HepG2 (cell line): ENCODE data around the gene CCDC183. TPM values are rescaled to one million over a fixed set of nuclear protein-coding genes. Genes with fewer than 3 reads are reported as not detected.

ENCODE experiments used
- CBX1 ChIP-seq: IDR thresholded peaks from one replicate; pipeline ENCODE4 v1.6.1; 2016; ENCODE audit warnings: antibody characterized with exemption, low read depth
- CBX5 ChIP-seq: sonication (generic); formaldehyde crosslinking; IDR thresholded peaks from 2 replicates; pipeline ENCODE4 v1.4.0; 2020; ENCODE audit warnings: missing genetic modification reagents, borderline replicate concordance
- DNMT3B ChIP-seq: conservative IDR thresholded peaks from 2 replicates; pipeline ENCODE4 v1.6.1; 2016; ENCODE audit warnings: missing biosample characterization, control low read depth
- ESRRA ChIP-seq: sonication (generic); formaldehyde crosslinking; IDR thresholded peaks from 2 replicates; pipeline ENCODE4 v1.5.1; 2020; ENCODE audit warnings: mild to moderate bottlenecking, low read depth, missing genetic modification reagents
- ETV6 ChIP-seq: sonication (generic); formaldehyde crosslinking; conservative IDR thresholded peaks from 2 replicates; pipeline ENCODE4 v1.4.0; 2020; ENCODE audit warnings: missing genetic modification reagents
- HES4 ChIP-seq: sonication (generic); formaldehyde crosslinking; IDR thresholded peaks from 2 replicates; pipeline ENCODE4 v1.9.0; 2021; ENCODE audit warnings: mild to moderate bottlenecking, missing genetic modification reagents, borderline replicate concordance
- KLF15 ChIP-seq: sonication (generic); formaldehyde crosslinking; IDR thresholded peaks from 2 replicates; pipeline ENCODE4 v1.8.1; 2023; ENCODE audit warnings: borderline replicate concordance, mild to moderate bottlenecking, inconsistent platforms, missing genetic modification reagents, mixed read lengths
- MBNL3 ChIP-seq: fragments of 250-450 bp; sonication (Bioruptor Pico); conservative IDR thresholded peaks from 2 replicates; pipeline ENCODE4 v1.8.0; 2022; ENCODE audit warnings: mild to moderate bottlenecking, inconsistent platforms
- MIER2 ChIP-seq: IDR thresholded peaks from 2 replicates; pipeline ENCODE4 v1.6.1; 2016; ENCODE audit warnings: missing biosample characterization, missing genetic modification reagents
- MZF1 ChIP-seq: sonication (generic); formaldehyde crosslinking; IDR thresholded peaks from 2 replicates; pipeline ENCODE4 v1.8.1; 2023; ENCODE audit warnings: mild to moderate bottlenecking, missing genetic modification reagents, borderline replicate concordance
- PBX2 ChIP-seq: IDR thresholded peaks from 2 replicates; pipeline ENCODE4 v1.6.1; 2016; ENCODE audit warnings: control low read depth
- POLR2A ChIP-seq, 2 experiments: IDR thresholded peaks; 2 replicates each; pipeline ENCODE4 v1.6.1; 2011; ENCODE audit warnings: low read depth in 2 of 2, low read length in 2 of 2, mild to moderate bottlenecking in 1 of 2, moderate library complexity in 1 of 2; ENCODE audit not compliant: insufficient read depth in 1 of 2
- SATB2 ChIP-seq: sonication (generic); formaldehyde crosslinking; IDR thresholded peaks from 2 replicates; pipeline ENCODE4 v1.5.0; 2020; ENCODE audit warnings: missing genetic modification reagents
- SMAD1 ChIP-seq: sonication (generic); formaldehyde crosslinking; IDR thresholded peaks from 2 replicates; pipeline ENCODE4 v1.4.0; 2020; ENCODE audit warnings: missing genetic modification reagents, low read depth, mild to moderate bottlenecking, borderline replicate concordance
- SRSF1 ChIP-seq: fragments of 200-400 bp; formaldehyde crosslinking; optimal IDR thresholded peaks from 2 replicates; pipeline ENCODE3; 2017; ENCODE audit warnings: mild to moderate bottlenecking, low read depth, low read length, moderate library complexity
- SRY ChIP-seq: sonication (generic); formaldehyde crosslinking; IDR thresholded peaks from 2 replicates; pipeline ENCODE4 v1.8.0; 2022; ENCODE audit warnings: mild to moderate bottlenecking, missing genetic modification reagents
- SSRP1 ChIP-seq: IDR thresholded peaks from 2 replicates; pipeline ENCODE4 v1.6.1; 2016; ENCODE audit warnings: control low read depth
- SUZ12 ChIP-seq: fragments of 150-350 bp; IDR thresholded peaks from 2 replicates; pipeline ENCODE4 v1.6.1; 2014; ENCODE audit warnings: low read depth, low read length
- SYNCRIP ChIP-seq: fragments of 200-400 bp; formaldehyde crosslinking; IDR thresholded peaks from 2 replicates; pipeline ENCODE4 v1.6.1; 2018; ENCODE audit warnings: mild to moderate bottlenecking, low read depth, low read length; ENCODE audit not compliant: insufficient read depth
- TBP ChIP-seq: sonication (generic); formaldehyde crosslinking; IDR thresholded peaks from 2 replicates; pipeline ENCODE4 v1.5.0; 2020; ENCODE audit warnings: missing genetic modification reagents
- TBX3 ChIP-seq: fragments of 450-650 bp; IDR thresholded peaks from 2 replicates; pipeline ENCODE4 v1.6.1; 2017; ENCODE audit warnings: antibody characterized with exemption, mild to moderate bottlenecking, inconsistent platforms, borderline replicate concordance
- ZFP36L2 ChIP-seq: sonication (generic); formaldehyde crosslinking; IDR thresholded peaks from 2 replicates; pipeline ENCODE4 v1.4.0; 2020; ENCODE audit warnings: missing genetic modification reagents
- ZNF343 ChIP-seq: sonication (generic); formaldehyde crosslinking; IDR thresholded peaks from 2 replicates; pipeline ENCODE4 v1.4.0; 2020; ENCODE audit warnings: mild to moderate bottlenecking, missing genetic modification reagents
- ZNF530 ChIP-seq: sonication (generic); formaldehyde crosslinking; IDR thresholded peaks from 2 replicates; pipeline ENCODE4 v1.5.0; 2020; ENCODE audit warnings: low read depth, mild to moderate bottlenecking, missing genetic modification reagents
- ZNF709 ChIP-seq: sonication (generic); formaldehyde crosslinking; IDR thresholded peaks from 2 replicates; pipeline ENCODE4 v1.5.0; 2020; ENCODE audit warnings: mild to moderate bottlenecking, missing genetic modification reagents
- polyA plus RNA-seq, 8 experiments: library from polyadenylated mRNA; depleted of rRNA in 3 of 8; stranded (reverse) in 7 of 8; unstranded in 1 of 8; fragments of >200 nt; fragmentation: Illumina TruSeq in 4 of 8; extraction: Trizol in 4 of 8; gene quantifications; 2 replicates each; pipeline versions ENCODE4 v1.2.1 to v1.2.3, GENCODE V29; 2011 to 2016; ENCODE audit warnings: low read depth in 4 of 8, missing spikeins in 1 of 8, mixed read lengths in 1 of 8; ENCODE audit not compliant: insufficient read depth in 1 of 8
- total RNA-seq, 5 experiments: library from RNA; depleted of rRNA; stranded (reverse); fragments of >200 nt; fragmentation: Illumina TruSeq; extraction: Trizol; gene quantifications; 2 replicates each; pipeline ENCODE4 v1.2.3, GENCODE V29; 2016; ENCODE audit warnings: low read depth in 1 of 5
- TF ChIP-seq, protein P1 (sequence below): sonication (generic); formaldehyde crosslinking; IDR thresholded peaks from 2 replicates; pipeline ENCODE4 v1.5.0; 2020; ENCODE audit warnings: mild to moderate bottlenecking, missing genetic modification reagents
- TF ChIP-seq, protein P2 (sequence below): IDR thresholded peaks from 2 replicates; pipeline ENCODE4 v1.6.1; 2016
- TF ChIP-seq, protein P3 (sequence below): sonication (generic); formaldehyde crosslinking; IDR thresholded peaks from 2 replicates; pipeline ENCODE4 v1.5.0; 2020; ENCODE audit warnings: missing genetic modification reagents

CCDC183 gene
- total and polyA plus RNA-seq, 2 of the 13 experiments (the other 11 are each of a cell fraction or from before 2014, with no cell fraction given), result 5.0 to 66.4 TPM

DNA sequence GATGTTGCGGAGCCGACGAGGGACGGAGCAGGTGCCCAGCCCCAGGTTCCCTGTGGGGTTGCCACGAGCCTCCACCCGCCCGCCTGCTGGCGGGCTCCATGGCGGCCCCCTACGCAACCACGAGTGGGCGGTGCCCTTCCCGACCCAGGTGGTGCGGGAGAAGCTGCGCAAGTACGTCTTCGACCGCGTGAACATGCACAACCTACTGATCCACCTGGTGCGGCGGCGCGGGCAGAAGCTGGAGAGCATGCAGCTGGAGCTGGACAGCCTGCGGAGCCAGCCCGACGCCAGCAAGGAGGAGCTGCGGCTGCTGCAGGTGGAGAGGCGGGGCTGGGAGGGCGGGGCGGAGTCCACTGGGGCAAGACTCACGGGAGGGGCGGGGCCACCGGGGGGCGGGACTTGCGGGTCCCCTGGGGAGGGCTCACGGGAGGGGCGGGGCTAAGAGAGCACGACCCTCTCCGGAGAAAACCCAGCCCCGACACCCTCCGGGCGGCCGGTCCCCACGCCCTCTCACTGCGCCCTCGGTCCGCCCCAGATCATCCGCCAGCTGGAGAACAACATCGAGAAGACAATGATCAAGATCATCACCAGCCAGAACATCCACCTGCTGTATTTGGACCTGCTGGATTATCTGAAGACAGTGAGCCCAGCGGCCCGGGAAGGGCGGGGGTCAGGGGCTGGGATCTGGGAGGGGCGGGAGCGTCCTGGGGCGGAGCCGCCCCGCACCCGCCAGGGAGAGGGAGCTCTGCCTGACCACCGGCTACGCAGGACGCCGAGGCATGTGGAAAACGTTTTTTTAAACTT lies 3.9 kb downstream of the CCDC183 start (continued):
- TF ChIP-seq PBX2 (CRISPR knock-in tag) (no peak), ZNF343 (CRISPR knock-in tag) (no peak), SRY (no peak; the same call in 1 of the 2 replicates), ZNF530 (no peak), HES4 (CRISPR knock-in tag) (peak; percentile 81), SATB2 (0 out of 2 replicates have a peak, but pooled peaks have one; percentile 81), TBX3 (no peak), ZNF709 (CRISPR knock-in tag) (peak; percentile 95; the same call in 1 of the 2 replicates), MIER2 (CRISPR knock-in tag) (no peak), CBX5 (CRISPR knock-in tag) (0 out of 2 replicates have a peak, but pooled peaks have one; percentile 14), DNMT3B (CRISPR knock-in tag) (no peak), ZFP36L2 (no peak), SMAD1 (CRISPR knock-in tag) (no peak), KLF15 (CRISPR knock-in tag) (no peak), SUZ12 (no peak), MZF1 (CRISPR knock-in tag) (no peak), MBNL3 (no peak), SSRP1 (CRISPR knock-in tag) (no peak), POLR2A (IDR thresholded peaks at IDR 0.05; ENCODE audit: insufficient read depth in 1 of 2, low read depth in 2 of 2, low read length in 2 of 2) (no peak; a peak in 1 of 4 replicates), SRSF1 (peak; percentile 21), TBP (no peak), ETV6 (CRISPR knock-in tag) (no peak), SYNCRIP (no peak), ESRRA (CRISPR knock-in tag) (no peak), CBX1 (no peak)
- TF ChIP-seq, protein P1, sequence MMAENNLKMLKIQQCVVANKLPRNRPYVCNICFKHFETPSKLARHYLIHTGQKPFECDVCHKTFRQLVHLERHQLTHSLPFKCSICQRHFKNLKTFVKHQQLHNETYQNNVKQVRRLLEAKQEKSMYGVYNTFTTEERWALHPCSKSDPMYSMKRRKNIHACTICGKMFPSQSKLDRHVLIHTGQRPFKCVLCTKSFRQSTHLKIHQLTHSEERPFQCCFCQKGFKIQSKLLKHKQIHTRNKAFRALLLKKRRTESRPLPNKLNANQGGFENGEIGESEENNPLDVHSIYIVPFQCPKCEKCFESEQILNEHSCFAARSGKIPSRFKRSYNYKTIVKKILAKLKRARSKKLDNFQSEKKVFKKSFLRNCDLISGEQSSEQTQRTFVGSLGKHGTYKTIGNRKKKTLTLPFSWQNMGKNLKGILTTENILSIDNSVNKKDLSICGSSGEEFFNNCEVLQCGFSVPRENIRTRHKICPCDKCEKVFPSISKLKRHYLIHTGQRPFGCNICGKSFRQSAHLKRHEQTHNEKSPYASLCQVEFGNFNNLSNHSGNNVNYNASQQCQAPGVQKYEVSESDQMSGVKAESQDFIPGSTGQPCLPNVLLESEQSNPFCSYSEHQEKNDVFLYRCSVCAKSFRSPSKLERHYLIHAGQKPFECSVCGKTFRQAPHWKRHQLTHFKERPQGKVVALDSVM (CRISPR knock-in tag), result no peak
- TF ChIP-seq, protein P2, sequence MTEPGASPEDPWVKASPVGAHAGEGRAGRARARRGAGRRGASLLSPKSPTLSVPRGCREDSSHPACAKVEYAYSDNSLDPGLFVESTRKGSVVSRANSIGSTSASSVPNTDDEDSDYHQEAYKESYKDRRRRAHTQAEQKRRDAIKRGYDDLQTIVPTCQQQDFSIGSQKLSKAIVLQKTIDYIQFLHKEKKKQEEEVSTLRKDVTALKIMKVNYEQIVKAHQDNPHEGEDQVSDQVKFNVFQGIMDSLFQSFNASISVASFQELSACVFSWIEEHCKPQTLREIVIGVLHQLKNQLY, result no peak
- TF ChIP-seq, protein P3, sequence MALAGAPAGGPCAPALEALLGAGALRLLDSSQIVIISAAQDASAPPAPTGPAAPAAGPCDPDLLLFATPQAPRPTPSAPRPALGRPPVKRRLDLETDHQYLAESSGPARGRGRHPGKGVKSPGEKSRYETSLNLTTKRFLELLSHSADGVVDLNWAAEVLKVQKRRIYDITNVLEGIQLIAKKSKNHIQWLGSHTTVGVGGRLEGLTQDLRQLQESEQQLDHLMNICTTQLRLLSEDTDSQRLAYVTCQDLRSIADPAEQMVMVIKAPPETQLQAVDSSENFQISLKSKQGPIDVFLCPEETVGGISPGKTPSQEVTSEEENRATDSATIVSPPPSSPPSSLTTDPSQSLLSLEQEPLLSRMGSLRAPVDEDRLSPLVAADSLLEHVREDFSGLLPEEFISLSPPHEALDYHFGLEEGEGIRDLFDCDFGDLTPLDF (CRISPR knock-in tag), result no peak
